Eye (tissue), 1 donor: Measurements from ENCODE around the gene HPCAL1.

Experiments used
- DNase-seq: peaks from one replicate; pipeline ENCODE4 v3.0.0-alpha.2; 2015

Gene HPCAL1

GRCh38 chr2:10372203-10372861 lies 69.6 kb downstream of the HPCAL1 start:
- DNase-seq, result no peak

DNA sequence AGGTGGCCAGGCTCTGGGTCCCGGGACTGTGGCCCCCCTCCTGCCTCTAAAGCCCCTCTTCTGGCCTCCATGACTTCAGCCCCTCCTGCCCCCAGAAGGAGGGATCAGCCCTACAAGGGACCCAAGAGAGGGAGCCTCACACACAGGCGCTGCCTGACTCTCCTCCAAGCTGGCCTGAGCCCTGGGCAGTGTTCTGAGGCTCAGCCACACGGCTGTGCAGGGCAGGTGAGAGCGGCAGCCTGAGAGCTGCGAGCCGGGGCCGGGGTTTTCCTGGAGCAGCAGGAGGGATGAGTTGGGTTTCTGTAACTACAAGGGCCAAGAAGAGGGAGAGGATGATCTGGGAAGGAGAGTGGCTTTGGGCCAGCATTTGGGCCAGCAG lies 70.1 kb downstream of the HPCAL1 start:
- DNase-seq, result no peak

- no peak for DNase-seq
These were observed 71.2 kb downstream of the HPCAL1 start for GRCh38 chr2:10373931-10374330.

- no peak for DNase-seq
These were observed 71.7 kb downstream of the HPCAL1 start for GRCh38 chr2:10374362-10374943.

DNA sequence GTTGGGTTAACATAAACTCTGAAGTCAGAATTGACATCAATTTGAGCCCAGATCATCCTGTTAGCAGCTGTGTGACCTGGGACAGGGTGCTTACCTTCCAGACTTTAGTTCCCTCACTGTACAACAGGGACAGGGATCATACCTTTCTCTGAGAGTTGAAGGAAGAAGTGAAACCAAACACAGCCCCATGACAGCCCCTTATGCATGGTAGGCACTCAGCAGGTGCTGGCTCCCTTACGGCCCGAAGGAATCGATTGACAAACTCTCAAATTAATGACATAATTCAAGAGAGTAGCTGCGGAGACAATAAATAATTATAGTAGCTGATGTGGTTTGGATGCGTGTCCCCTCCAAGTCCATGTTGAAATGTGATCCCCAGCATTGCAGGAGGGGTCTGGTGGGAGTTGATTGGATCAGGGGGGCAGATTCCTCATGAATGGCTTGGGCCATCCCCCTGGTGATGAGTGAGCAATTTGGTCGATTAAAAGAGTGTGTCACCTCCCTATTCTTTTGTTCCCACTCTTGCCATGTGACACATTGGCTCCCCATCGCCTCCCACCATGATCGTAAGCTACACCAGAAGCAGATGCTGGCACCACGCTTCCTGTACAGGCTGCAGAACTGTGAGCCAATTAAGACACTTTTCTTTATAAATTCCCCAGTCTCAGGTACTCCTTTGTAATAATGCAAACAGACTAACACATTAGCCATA lies 73.0 kb downstream of the HPCAL1 start:
- DNase-seq, result peak; percentile 61

DNA sequence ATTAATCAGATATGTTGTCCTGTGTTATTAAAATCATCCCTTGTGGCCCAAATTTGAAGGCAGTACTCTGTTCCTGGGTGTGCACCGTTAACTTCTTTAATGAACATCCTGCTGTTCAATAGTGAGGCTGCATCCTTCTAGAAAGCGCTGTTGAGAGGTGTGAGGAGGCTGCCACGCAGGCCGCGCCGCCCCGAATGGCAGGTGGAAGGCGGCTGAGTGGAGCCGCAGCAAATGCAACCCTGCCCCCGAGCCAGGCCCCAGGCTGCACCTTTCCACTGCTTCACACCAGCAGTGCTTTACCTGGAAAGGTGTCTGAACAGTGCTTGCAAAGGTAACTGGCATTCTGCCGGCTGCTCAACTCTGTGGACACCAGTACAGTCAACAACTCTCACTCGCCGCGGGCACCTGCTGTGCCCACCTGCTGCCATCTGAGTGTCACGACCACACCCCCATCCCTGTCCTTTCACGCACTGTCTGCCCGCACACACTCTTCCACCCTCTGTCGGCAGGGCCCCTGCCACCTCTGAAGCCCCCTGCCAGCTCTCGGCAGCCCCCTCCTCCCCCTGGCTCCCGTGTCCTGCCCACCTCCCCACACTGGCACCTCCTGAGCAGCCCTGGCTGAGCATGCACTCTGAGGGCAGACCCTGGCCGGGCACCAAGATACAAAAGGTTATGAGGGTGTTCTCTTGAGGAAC lies 74.5 kb downstream of the HPCAL1 start:
- no peak for DNase-seq

DNA sequence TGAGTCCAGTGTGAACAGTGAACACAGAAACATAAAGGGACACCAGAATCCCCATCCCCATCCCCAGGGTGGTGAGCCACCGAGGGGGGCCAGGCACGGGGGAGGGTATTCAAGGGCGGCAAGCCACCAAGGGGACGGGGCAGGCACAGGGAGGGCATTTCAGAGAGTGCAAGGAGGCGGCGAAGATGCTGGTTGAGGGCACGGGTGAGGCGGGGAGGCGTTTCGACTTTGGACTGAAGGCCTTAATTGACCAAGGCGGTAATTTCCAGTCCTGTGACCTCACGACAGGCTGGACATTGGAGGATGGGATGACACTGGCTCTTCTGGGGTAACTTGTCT lies 75.0 kb downstream of the HPCAL1 start:
- DNase-seq, result no peak

DNA sequence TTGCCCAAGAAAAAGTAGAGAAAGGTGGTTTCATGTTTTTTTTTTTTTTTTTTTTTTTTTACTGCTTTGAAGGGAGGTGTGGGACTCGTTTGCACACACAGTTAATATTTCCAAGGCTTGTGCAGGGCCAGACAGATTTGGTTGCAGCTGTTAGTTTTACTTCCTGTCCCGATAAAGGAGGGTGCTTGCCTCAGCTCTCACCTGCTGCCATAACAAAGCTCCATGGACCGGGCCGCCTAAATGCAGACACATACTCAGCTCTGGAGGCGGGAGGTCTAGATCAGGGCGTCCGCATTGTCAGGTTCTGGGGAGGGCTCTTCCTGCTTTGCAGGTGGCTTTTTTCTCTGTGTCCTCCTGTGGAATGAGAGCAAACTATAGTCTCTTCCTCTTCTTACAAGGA lies 75.5 kb downstream of the HPCAL1 start:
- DNase-seq, result no peak

DNA sequence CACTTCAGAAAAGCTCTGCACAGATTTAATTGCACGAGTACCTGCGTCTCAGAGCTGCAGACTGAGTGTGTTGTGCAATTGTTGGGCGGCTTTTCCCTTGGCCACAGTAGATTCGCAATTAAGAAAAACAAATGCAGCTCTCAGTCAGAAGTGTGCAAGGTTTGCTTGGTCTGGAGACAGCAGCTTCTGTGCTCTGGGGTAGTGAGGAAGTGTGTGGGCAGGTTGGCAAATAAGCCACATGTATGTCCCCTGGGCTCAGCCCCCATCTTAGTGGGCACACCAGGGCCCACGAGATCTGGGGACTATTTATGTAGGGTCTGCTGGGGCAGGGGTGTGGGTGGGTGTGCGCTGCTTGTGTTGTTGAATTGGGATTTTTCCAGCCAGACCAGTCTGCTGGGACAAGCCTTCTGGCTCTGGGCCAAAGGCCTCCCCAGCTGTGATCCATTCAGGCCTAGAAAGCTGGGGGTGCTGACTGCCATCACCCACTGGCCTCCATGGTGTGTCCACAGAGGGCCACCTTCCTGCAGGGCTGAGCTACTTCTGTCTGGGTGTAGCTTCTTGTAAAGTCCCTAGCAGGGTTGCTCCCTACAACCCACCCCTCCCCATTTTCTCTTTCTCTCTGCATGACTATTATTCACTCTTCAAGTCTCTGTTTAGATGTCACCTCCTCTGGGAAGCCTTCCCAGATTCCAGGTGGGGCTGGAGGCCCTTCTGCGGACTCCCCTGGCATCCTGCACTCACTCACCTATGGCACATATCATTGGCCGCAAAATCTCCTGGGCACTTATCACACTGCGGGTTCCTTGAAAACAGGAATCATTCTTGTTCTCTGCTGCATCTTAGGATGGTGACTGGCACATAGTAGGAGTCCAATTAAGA lies 77.6 kb downstream of the HPCAL1 start:
- DNase-seq, result no peak

DNA sequence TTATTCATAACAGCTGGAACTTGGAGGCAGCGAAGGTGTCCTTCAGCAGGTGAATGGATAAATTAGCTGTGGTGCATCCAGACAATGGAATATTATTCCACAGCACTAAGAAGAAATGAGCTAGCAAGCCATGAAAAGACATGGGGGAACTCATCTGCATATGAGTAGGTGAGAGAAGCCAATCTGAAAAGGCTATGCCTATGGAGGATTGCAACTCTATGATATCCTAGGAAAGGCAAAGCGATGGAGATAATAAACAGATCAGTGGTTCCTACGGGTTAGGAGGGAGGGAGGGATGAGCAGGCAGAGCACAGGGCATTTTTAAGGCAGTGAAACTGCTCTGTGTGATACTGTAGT lies 79.3 kb downstream of the HPCAL1 start:
- no peak for DNase-seq

DNA sequence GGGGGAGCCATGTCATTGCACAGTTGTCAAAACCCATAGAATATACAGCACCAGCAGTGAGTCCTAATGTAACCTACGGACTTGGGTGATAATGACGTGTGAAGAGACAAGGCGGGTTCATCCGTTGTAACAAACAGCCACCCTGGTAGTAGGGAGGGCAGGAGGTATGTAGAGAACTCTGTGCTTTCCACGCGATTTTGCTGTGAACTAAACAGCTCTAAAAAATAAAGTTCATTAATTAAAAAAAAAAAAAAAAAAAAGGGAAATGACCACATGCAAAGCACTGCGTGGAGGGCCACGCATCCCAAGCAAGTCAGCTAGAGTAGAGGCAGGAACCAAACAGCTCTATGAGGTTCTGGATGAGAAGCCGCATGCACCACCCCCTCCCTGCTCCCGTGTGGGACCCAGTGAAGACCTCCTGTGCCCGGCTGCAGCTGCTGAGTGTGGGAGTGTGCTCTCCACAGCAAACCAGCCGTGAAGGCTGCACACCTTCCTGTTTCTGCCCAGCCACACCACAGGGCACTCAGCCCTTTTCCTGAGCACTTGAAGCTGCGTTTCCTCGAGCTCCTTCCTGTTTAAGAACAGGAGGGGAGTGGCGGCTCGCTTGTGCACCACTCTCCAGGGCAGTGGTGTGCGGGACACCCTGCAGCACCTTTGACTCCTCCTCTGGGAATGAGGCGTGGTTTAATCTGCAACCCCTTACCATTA lies 79.8 kb downstream of the HPCAL1 start:
- DNase-seq, result no peak

DNA sequence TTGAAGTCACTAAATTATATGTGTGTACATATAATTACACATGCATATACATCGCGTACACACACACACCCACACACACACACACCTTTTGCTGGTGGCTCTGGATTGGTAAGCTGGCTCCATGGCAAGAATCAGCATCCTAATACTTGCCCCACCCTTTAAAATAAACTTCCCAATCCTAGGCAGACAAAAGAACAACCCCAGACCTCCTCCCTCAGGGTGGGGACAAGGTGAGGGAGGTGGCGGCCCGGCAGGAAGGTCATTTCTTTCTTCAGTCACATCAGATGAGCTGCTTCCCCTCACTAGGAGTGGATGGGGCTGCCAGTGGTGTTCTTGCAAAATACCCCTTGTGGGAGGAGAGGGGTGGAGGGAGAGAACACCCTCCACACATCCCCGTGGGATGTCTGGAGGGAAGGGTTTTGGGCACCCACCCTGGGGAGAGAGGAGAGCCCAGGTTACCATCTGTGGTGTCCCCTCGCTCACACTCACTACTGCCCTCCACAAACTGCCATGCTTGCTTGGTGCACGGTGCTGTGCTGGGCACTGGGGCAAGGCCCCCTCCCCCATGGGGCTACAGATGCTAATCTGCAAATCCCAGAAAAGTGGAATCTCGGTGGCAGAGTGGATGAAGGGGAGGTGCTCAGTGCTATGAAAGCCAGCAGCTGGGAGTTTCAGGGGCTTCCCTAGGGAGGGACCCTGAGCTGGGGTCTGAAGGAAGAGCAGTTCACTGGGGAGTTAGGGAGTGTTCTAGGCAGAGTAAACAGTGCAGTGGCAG lies 81.4 kb downstream of the HPCAL1 start:
- DNase-seq, result peak; percentile 27

DNA sequence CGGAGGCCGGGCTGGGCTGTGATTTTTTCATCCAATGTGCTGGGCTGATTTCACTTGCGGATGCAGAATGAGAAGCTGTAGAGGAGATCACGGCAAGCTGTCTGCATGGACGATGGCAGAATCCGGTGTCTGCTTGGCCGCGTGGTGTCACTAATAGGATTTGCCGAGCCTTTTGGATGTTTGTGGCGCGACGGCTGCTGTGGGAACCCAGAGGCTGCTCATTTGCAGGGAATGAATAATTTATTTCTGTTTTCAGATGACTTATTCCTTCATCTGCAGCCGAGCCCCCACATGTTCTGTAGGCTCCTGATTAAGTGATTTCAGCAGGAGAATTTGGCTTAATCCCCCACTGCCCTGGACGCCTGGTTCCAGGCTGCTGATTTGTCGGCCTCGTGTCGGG lies 82.8 kb downstream of the HPCAL1 start:
- peak; percentile 82 for DNase-seq

- no peak for DNase-seq
These were observed 83.4 kb downstream of the HPCAL1 start for GRCh38 chr2:10385933-10386773.

DNA sequence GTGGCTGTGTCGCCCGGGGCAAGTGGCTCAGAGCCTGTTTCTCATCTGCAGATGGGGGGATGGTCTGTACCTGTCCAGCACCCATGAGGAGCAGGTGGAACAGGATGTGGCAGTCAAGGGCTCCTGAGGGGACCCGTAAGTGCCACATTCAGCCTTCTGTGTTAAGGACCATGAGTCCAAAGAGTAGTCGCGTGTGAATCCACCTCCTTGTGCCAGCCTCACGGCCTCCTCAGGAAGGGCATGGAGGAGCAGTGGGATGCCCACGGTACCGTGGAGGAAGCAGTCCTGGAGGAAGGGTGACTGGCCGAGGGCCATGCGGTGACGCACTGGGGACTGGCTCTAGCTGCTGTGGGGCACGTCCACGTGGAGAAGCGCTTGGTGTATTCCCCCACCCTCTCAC lies 84.3 kb downstream of the HPCAL1 start:
- DNase-seq, result no peak

GRCh38 chr2:10388954-10389560 lies 86.4 kb downstream of the HPCAL1 start:
- no peak for DNase-seq

DNA sequence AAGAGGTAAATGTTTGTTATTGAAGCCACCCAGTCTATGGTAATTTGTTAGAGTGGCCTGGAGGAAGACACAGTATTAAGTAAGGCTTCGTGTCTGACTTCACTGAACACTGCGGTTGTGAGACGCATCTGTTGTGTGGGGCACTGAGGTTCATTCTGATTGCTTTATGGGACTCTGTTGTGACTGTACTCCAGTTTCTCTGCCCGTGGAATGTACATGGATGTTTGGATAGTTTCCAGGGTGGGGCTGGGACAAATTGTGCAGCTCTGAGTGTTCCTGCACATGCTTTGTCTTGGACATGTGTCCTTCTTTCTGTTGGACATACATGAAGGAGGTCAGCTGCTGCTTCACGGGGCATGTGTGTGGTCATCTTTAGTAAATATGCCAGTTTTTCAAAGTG lies 86.9 kb downstream of the HPCAL1 start:
- DNase-seq, result no peak

GRCh38 chr2:10390369-10390801 lies 87.7 kb downstream of the HPCAL1 start:
- DNase-seq, result no peak

DNA sequence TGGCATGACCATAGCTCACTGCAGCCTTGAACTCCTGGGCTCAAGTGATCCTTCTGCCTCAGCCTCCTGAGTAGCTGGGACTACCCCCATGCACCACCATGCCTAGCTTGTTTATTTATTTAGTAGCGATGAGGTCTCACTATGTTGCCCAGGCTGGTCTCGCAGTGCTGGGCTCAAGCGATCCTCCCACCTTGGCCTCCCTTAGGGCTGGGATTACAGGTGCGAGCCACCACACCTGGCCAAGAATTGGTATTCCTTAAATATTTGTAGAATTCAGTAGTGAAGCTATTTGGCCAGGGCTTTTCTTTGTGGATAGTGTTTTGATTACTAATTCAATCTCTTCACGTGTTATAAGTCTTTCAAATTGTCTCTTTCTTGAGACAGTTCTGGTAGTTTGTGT lies 89.4 kb downstream of the HPCAL1 start:
- no peak for DNase-seq

- DNase-seq, result no peak
These were observed 89.8 kb downstream of the HPCAL1 start for GRCh38 chr2:10392548-10392947.
